ENCODE measurements around the gene FOXP2.

- no peak for TF ChIP-seq PPARG (CRISPR knock-in tag; conservative IDR thresholded peaks at IDR 0.05)
- no peak for TF ChIP-seq CTCF (CRISPR knock-in tag; IDR thresholded peaks at IDR 0.05)
- no peak for TF ChIP-seq ZNF484 (CRISPR knock-in tag; IDR thresholded peaks at IDR 0.05; ENCODE audit: borderline replicate concordance, low read depth)
- no peak for TF ChIP-seq ZFX (CRISPR knock-in tag; IDR thresholded peaks at IDR 0.05; ENCODE audit: low read depth)
- no peak for TF ChIP-seq MYC (CRISPR knock-in tag; IDR thresholded peaks at IDR 0.05; ENCODE audit: borderline replicate concordance)
- no peak for TF ChIP-seq TIGD3 (CRISPR knock-in tag; IDR thresholded peaks at IDR 0.05; ENCODE audit: borderline replicate concordance)
- no peak for TF ChIP-seq CCAR2 (optimal IDR thresholded peaks at IDR 0.05; ENCODE audit: low read depth, low read length)
- no peak for TF ChIP-seq NKX3-1 (CRISPR knock-in tag; IDR thresholded peaks at IDR 0.05)
- TF ChIP-seq SATB2 (CRISPR knock-in tag; IDR thresholded peaks at IDR 0.05) = no peak
- no peak for TF ChIP-seq TARDBP (CRISPR knock-in tag; IDR thresholded peaks at IDR 0.05)
- no peak for TF ChIP-seq HHEX (CRISPR knock-in tag; IDR thresholded peaks at IDR 0.05)
Measured at GRCh38 chr7:114519240-114519639, 104.6 kb downstream of the FOXP2 start.
